GM12878 (cell line): Measurements from ENCODE around the gene STX8. TPM values are rescaled to one million over a fixed set of nuclear protein-coding genes. Genes with fewer than 3 reads are reported as not detected.

ENCODE experiments used
- ATAC-seq: fragments of 200-7000 bp; cut with Tn5 transposase; 3 replicates; pipeline ENCODE4 v1.9.1; 2020; ENCODE audit warnings: mild to moderate bottlenecking, moderate library complexity
- BruUV-seq: library from RNA; stranded (reverse); fragments of 400-500 nt; replicated peaks from 2 replicates; lab custom pipeline; 2021; lab: Mats Ljungman, UMichigan
- CTCF ChIA-PET: fragments of 300-600 bp; sonication (Branson Sonifier 250); formaldehyde crosslinking; extraction: SDS; loops from one replicate; lab custom pipeline; 2021; ENCODE audit warnings: inconsistent platforms; lab: Yijun Ruan, JAX
- POLR2A ChIA-PET: fragments of 350-600 bp; formaldehyde crosslinking; extraction: SDS; loops from one replicate; lab custom pipeline; 2021; ENCODE audit warnings: inconsistent platforms; lab: Charles Lee
- RAD21 ChIA-PET: fragments of 300-600 bp; sonication (Branson Sonifier 250); formaldehyde crosslinking; loops from one replicate; lab custom pipeline; 2023; ENCODE audit warnings: antibody characterized with exemption; ENCODE audit not compliant: unreplicated experiment; lab: Charles Lee
- SMC1A ChIA-PET: fragments of 300-600 bp; sonication (Branson Sonifier 250); formaldehyde crosslinking; loops from one replicate; lab custom pipeline; 2023; ENCODE audit not compliant: unreplicated experiment, uncharacterized antibody; lab: Charles Lee
- DNase-seq: peaks from one replicate; pipeline ENCODE4 v3.0.0-alpha.2; 2011; ENCODE audit warnings: low read depth, low spot score
- FAIRE-seq: peaks from 3 replicates; lab custom pipeline; 2011; peaks lifted over from hg19 to GRCh38; lab: Jason Lieb, UNC
- H2AFZ ChIP-seq: 2 replicates; pipeline ENCODE4 v1.6.0; 2011; ENCODE audit warnings: low read depth, low read length, control low read depth; ENCODE audit not compliant: control insufficient read depth
- H3K27ac ChIP-seq: 2 replicates; pipeline ENCODE4 v1.5.1; 2011; ENCODE audit warnings: control low read depth; ENCODE audit not compliant: control insufficient read depth, insufficient read depth
- H3K27me3 ChIP-seq, 2 experiments: replicated peaks in 1 of 2; 2 replicates each; pipeline versions ENCODE4 v1.6.0 to v1.6.1; 2011; ENCODE audit warnings: low read length in 1 of 2; ENCODE audit not compliant: control insufficient read depth in 2 of 2, insufficient read depth in 2 of 2
- H3K36me3 ChIP-seq, 2 experiments: 2 replicates each; pipeline ENCODE4 v1.5.1; 2011; ENCODE audit warnings: low read length in 1 of 2; ENCODE audit not compliant: control insufficient read depth in 2 of 2, insufficient read depth in 2 of 2
- H3K4me1 ChIP-seq: 2 replicates; pipeline ENCODE4 v1.6.1; 2011; ENCODE audit warnings: mild to moderate bottlenecking, low read length, moderate library complexity, mixed read lengths; ENCODE audit not compliant: control insufficient read depth, insufficient read depth
- H3K4me2 ChIP-seq: 2 replicates; pipeline ENCODE4 v1.6.0; 2011; ENCODE audit warnings: control low read depth; ENCODE audit not compliant: control insufficient read depth, insufficient read depth
- H3K4me3 ChIP-seq: fragments of 200-600 bp; sonication (generic); 2 replicates; pipeline ENCODE4 v1.5.1; 2016
- H3K79me2 ChIP-seq: 2 replicates; pipeline ENCODE4 v1.6.0; 2011; ENCODE audit warnings: low read length; ENCODE audit not compliant: control insufficient read depth, insufficient read depth
- H3K9ac ChIP-seq: 2 replicates; pipeline ENCODE4 v1.8.0; 2011; ENCODE audit warnings: low read length, control low read depth, mixed read lengths; ENCODE audit not compliant: control insufficient read depth, insufficient read depth
- H3K9me3 ChIP-seq: replicated peaks from 3 replicates; pipeline ENCODE4 v1.5.1; 2011; ENCODE audit warnings: mild to moderate bottlenecking, low read length; ENCODE audit not compliant: control insufficient read depth, insufficient read depth
- H4K20me1 ChIP-seq: 2 replicates; pipeline ENCODE4 v1.6.0; 2011; ENCODE audit not compliant: control insufficient read depth, insufficient read depth
- CEBPB ChIP-seq, 2 experiments: fragments of 150-350 bp in 1 of 2; IDR thresholded peaks; 2 replicates each; pipeline ENCODE4 v1.6.1; 2012 to 2014; ENCODE audit warnings: low read depth in 2 of 2, low read length in 2 of 2, borderline replicate concordance in 1 of 2, inconsistent platforms in 1 of 2
- CHD4 ChIP-seq: fragments of 200-600 bp; sonication (generic); IDR thresholded peaks from 2 replicates; pipeline ENCODE4 v1.6.1; 2016; ENCODE audit warnings: mild to moderate bottlenecking
- EED ChIP-seq: sonication (generic); IDR thresholded peaks from 2 replicates; pipeline ENCODE4 v1.6.1; 2016; ENCODE audit warnings: antibody characterized with exemption, low read depth
- HDAC6 ChIP-seq: fragments of 200-600 bp; sonication (generic); IDR thresholded peaks from one replicate; pipeline ENCODE4 v1.8.0; 2017; ENCODE audit warnings: antibody characterized with exemption; ENCODE audit not compliant: unreplicated experiment
- KDM1A ChIP-seq: fragments of 200-600 bp; sonication (generic); IDR thresholded peaks from 2 replicates; pipeline ENCODE4 v1.6.1; 2016; ENCODE audit warnings: borderline replicate concordance
- POLR2AphosphoS5 ChIP-seq: IDR thresholded peaks from 2 replicates; pipeline ENCODE4 v1.6.1; 2011; ENCODE audit warnings: mild to moderate bottlenecking, low read length, inconsistent platforms
- RFX5 ChIP-seq: IDR thresholded peaks from 2 replicates; pipeline ENCODE4 v1.6.1; 2011; ENCODE audit warnings: low read depth, low read length, improper control_type of control experiment
- TAF1 ChIP-seq: IDR thresholded peaks from 2 replicates; pipeline ENCODE4 v1.6.1; 2011; ENCODE audit warnings: mild to moderate bottlenecking, low read depth, low read length, borderline replicate concordance
- ZSCAN29 ChIP-seq: fragments of 450-650 bp; IDR thresholded peaks from 2 replicates; pipeline ENCODE4 v1.6.1; 2017; ENCODE audit warnings: mild to moderate bottlenecking, moderate library complexity
- WGBS: methylation state at CpG from one replicate; pipeline ENCODE4 v1.1.6; 2016; ENCODE audit warnings: low lambda C conversion rate; ENCODE audit not compliant: insufficient replicate concordance, insufficient coverage; ENCODE audit errors: missing lambda C conversion rate; 5-methylcytosine and 5-hydroxymethylcytosine counted together
- in situ Hi-C: fragments of 300-500 bp; cut with MboI; formaldehyde crosslinking; loops from 9 replicates; pipeline ENCODE4 v1.14.3; 2018; ENCODE audit warnings: mixed read lengths
- intact Hi-C: fragments of 100-400 bp; cut with micrococcal nuclease; formaldehyde crosslinking; loops from one replicate; pipeline ENCODE4 v1.14.2; 2022; ENCODE audit not compliant: unreplicated experiment
- polyA plus RNA-seq, 11 experiments: library from polyadenylated mRNA; depleted of rRNA in 4 of 11; unstranded in 6 of 11; stranded (reverse) in 5 of 11; fragments of >200 nt; fragmentation: Nextera tagmentation in 4 of 11; fragmentation: Illumina TruSeq in 1 of 11; extraction: Ambion mirVana in 4 of 11; extraction: Trizol in 1 of 11; gene quantifications; 1 replicate in 1 of 11; 2 replicates in 10 of 11; pipeline versions ENCODE4 v1.2.1 to v1.2.3, GENCODE V29; 2011 to 2016; ENCODE audit warnings: inconsistent platforms in 2 of 11, missing spikeins in 2 of 11, low read depth in 1 of 11
- total RNA-seq, 4 experiments: library from RNA; depleted of rRNA in 3 of 4; stranded (reverse); fragments of >200 nt in 3 of 4; fragmentation: Illumina TruSeq in 1 of 4; extraction: Trizol in 1 of 4; gene quantifications; 2 replicates each; pipeline versions ENCODE4 v1.2.1 to v1.2.3, GENCODE V29; 2013 to 2021
- TF ChIP-seq, protein P1 (sequence below): fragments of 150-350 bp; IDR thresholded peaks from 2 replicates; pipeline ENCODE4 v1.6.1; 2014; ENCODE audit warnings: mild to moderate bottlenecking, low read depth, low read length
- TF ChIP-seq, protein P2 (sequence below): fragments of 450-650 bp; IDR thresholded peaks from 2 replicates; pipeline ENCODE4 v1.6.1; 2014; ENCODE audit warnings: mild to moderate bottlenecking
- TF ChIP-seq, protein P3 (sequence below): fragments of 450-650 bp; IDR thresholded peaks from 2 replicates; pipeline ENCODE4 v1.6.1; 2017; ENCODE audit warnings: borderline replicate concordance
- TF ChIP-seq, protein P4 (sequence below), 3 experiments: IDR thresholded peaks in 2 of 3; conservative IDR thresholded peaks in 1 of 3; 2 replicates each; pipeline ENCODE4 v1.5.1; 2011; ENCODE audit warnings: low read depth in 3 of 3, low read length in 3 of 3, mild to moderate bottlenecking in 3 of 3, control low read depth in 2 of 3, moderate library complexity in 2 of 3, inconsistent platforms in 1 of 3, mixed read lengths in 1 of 3; ENCODE audit not compliant: control insufficient read depth in 2 of 3, insufficient read depth in 1 of 3; ENCODE audit errors: extremely low read depth in 1 of 3

STX8 gene
- total and polyA plus RNA-seq, 10 of the 15 experiments (the other 5 are each of a cell fraction or from before 2014, with no cell fraction given), result 47.9 to 151 (median 72.9) TPM

DNA sequence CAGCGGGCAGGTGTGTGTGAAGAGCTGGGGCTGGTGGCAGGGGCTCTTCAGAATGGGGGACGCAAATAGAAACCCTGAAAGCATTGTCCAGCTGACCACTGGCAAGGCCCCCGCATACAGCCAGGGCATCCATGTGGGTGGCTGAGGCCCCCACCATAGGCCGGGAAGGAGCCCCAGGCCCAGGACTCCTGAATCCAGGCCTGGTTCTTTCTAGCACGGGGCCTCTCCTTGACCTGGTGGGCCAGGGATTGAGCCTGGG is 353.8 kb downstream of the STX8 start (continued):
- TF ChIP-seq, protein P1, sequence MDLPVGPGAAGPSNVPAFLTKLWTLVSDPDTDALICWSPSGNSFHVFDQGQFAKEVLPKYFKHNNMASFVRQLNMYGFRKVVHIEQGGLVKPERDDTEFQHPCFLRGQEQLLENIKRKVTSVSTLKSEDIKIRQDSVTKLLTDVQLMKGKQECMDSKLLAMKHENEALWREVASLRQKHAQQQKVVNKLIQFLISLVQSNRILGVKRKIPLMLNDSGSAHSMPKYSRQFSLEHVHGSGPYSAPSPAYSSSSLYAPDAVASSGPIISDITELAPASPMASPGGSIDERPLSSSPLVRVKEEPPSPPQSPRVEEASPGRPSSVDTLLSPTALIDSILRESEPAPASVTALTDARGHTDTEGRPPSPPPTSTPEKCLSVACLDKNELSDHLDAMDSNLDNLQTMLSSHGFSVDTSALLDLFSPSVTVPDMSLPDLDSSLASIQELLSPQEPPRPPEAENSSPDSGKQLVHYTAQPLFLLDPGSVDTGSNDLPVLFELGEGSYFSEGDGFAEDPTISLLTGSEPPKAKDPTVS, result no peak
- TF ChIP-seq TAF1 (no peak), POLR2AphosphoS5 (no peak), CHD4 (no peak), RFX5 (no peak), ZSCAN29 (no peak)
- TF ChIP-seq, protein P2, sequence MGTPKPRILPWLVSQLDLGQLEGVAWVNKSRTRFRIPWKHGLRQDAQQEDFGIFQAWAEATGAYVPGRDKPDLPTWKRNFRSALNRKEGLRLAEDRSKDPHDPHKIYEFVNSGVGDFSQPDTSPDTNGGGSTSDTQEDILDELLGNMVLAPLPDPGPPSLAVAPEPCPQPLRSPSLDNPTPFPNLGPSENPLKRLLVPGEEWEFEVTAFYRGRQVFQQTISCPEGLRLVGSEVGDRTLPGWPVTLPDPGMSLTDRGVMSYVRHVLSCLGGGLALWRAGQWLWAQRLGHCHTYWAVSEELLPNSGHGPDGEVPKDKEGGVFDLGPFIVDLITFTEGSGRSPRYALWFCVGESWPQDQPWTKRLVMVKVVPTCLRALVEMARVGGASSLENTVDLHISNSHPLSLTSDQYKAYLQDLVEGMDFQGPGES, result no peak

DNA sequence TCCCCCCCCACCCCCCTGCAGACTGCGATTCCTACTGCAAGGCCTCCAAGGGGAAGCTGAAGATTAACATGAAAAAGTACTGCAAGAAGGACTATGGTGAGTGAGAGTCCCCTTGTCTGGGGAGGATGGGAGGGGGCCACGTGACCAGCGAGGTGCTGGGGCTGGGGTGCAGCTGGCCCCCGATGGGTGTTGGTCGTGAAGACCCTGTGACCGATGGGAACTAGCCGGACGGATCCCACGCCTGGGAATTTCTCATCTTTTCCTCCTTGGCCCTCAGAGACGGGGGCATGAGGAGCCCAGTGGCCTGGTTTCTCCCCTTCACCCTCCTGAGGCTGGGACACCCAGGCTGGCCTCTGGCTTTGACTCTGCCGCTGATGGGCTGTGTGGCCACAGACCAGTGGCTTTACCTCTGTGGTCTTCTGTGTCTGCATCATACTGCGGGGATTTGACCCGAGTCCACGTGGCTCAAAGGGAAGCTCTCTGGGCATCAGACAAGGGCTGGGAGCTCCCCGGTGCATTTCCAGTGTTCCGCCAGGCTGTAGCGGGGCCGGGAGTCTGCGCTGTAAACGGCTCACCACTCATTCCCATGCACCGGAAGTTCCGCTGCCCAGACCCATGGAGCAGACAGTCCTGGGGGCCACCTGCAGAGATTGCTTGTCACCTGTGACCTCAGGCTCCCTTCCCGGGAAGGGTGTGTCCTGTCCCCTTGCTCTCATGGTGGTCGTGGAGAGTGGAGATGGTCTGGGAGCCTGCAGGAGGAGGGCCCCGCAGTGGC is 354.3 kb downstream of the STX8 start:
- H3K27me3 ChIP-seq, result no peaks in the 10 kb centered on the region; a peak in 1 of 4 replicates
- 60% methylated on average over 25 of the region's 25 CpGs for WGBS
- H4K20me1 ChIP-seq, result no peaks in the 10 kb centered on the region
- no peaks in the 10 kb centered on the region for H3K79me2 ChIP-seq
- FAIRE-seq (no peak), DNase-seq (no peak), ATAC-seq (no peak)
- H3K4me1 ChIP-seq, result no peaks in the 10 kb centered on the region
- in situ Hi-C loops, result no loop called here
- intact Hi-C loops, result no loop called here
- POLR2A ChIA-PET, result no interaction called here
- H3K4me3 ChIP-seq, result no peak overlapping the region
- CTCF ChIA-PET, result no interaction called here
- BruUV-seq, result no TSS peak
- H3K9me3 ChIP-seq, result peaks cover 2% of the 10 kb centered on the region; the same call in 2 of the 3 replicates
- H3K9ac ChIP-seq, result no peak overlapping the region
- RAD21 ChIA-PET, result no interaction called here
- H2AFZ ChIP-seq, result no peak overlapping the region
- H3K27ac ChIP-seq, result no peak overlapping the region
- SMC1A ChIA-PET, result no interaction called here
- H3K4me2 ChIP-seq, result no peak overlapping the region
- H3K36me3 ChIP-seq, result no peaks in the 10 kb centered on the region
- TF ChIP-seq, protein P3, sequence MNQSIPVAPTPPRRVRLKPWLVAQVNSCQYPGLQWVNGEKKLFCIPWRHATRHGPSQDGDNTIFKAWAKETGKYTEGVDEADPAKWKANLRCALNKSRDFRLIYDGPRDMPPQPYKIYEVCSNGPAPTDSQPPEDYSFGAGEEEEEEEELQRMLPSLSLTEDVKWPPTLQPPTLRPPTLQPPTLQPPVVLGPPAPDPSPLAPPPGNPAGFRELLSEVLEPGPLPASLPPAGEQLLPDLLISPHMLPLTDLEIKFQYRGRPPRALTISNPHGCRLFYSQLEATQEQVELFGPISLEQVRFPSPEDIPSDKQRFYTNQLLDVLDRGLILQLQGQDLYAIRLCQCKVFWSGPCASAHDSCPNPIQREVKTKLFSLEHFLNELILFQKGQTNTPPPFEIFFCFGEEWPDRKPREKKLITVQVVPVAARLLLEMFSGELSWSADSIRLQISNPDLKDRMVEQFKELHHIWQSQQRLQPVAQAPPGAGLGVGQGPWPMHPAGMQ, result no peak
- TF ChIP-seq HDAC6, result no peak
- TF ChIP-seq CEBPB (IDR thresholded peaks at IDR 0.05; ENCODE audit: borderline replicate concordance in 1 of 2, low read depth in 2 of 2, low read length in 2 of 2), result no peak
- TF ChIP-seq KDM1A, result no peak
- TF ChIP-seq, protein P4, sequence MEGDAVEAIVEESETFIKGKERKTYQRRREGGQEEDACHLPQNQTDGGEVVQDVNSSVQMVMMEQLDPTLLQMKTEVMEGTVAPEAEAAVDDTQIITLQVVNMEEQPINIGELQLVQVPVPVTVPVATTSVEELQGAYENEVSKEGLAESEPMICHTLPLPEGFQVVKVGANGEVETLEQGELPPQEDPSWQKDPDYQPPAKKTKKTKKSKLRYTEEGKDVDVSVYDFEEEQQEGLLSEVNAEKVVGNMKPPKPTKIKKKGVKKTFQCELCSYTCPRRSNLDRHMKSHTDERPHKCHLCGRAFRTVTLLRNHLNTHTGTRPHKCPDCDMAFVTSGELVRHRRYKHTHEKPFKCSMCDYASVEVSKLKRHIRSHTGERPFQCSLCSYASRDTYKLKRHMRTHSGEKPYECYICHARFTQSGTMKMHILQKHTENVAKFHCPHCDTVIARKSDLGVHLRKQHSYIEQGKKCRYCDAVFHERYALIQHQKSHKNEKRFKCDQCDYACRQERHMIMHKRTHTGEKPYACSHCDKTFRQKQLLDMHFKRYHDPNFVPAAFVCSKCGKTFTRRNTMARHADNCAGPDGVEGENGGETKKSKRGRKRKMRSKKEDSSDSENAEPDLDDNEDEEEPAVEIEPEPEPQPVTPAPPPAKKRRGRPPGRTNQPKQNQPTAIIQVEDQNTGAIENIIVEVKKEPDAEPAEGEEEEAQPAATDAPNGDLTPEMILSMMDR (IDR thresholded peaks at IDR 0.05 in 2 of 3, conservative IDR thresholded peaks at IDR 0.05 in 1 of 3; ENCODE audit: control insufficient read depth in 2 of 3, extremely low read depth in 1 of 3, insufficient read depth in 1 of 3, low read depth in 3 of 3, low read length in 3 of 3), result no peak
- TF ChIP-seq EED, result no peak
